Nephron (organoid): Measurements from ENCODE around the gene TRPM2.

Source experiments
- H3K27ac Mint-ChIP-seq, 3 experiments: 2 replicates each; pipeline ENCODE4 v1.8.0; 2020; ENCODE audit warnings: mixed read lengths in 3 of 3, mild to moderate bottlenecking in 2 of 3, moderate library complexity in 1 of 3
- H3K27me3 Mint-ChIP-seq: 2 replicates; pipeline ENCODE4 v1.8.0; 2021; ENCODE audit warnings: low read depth, mild to moderate bottlenecking, moderate library complexity, mixed read lengths
- H3K36me3 Mint-ChIP-seq: 2 replicates; pipeline ENCODE4 v1.8.0; 2020; ENCODE audit warnings: low read depth, mixed read lengths
- H3K4me1 Mint-ChIP-seq: 2 replicates; pipeline ENCODE4 v1.8.0; 2020; ENCODE audit warnings: mixed read lengths
- H3K4me3 Mint-ChIP-seq, 3 experiments: 2 replicates each; pipeline ENCODE4 v1.8.0; 2020; ENCODE audit warnings: mild to moderate bottlenecking in 3 of 3, mixed read lengths in 3 of 3, moderate library complexity in 2 of 3
- H3K9me3 Mint-ChIP-seq: 2 replicates; pipeline ENCODE4 v1.8.0; 2020; ENCODE audit warnings: mixed read lengths
- TF ChIP-seq, protein P1 (sequence below), 3 experiments: fragments of 200-600 bp; sonication (generic); IDR thresholded peaks; one replicate each; pipeline ENCODE4 v1.5.0; 2021; ENCODE audit warnings: antibody characterized with exemption in 3 of 3; ENCODE audit not compliant: unreplicated experiment in 3 of 3

Gene TRPM2

DNA sequence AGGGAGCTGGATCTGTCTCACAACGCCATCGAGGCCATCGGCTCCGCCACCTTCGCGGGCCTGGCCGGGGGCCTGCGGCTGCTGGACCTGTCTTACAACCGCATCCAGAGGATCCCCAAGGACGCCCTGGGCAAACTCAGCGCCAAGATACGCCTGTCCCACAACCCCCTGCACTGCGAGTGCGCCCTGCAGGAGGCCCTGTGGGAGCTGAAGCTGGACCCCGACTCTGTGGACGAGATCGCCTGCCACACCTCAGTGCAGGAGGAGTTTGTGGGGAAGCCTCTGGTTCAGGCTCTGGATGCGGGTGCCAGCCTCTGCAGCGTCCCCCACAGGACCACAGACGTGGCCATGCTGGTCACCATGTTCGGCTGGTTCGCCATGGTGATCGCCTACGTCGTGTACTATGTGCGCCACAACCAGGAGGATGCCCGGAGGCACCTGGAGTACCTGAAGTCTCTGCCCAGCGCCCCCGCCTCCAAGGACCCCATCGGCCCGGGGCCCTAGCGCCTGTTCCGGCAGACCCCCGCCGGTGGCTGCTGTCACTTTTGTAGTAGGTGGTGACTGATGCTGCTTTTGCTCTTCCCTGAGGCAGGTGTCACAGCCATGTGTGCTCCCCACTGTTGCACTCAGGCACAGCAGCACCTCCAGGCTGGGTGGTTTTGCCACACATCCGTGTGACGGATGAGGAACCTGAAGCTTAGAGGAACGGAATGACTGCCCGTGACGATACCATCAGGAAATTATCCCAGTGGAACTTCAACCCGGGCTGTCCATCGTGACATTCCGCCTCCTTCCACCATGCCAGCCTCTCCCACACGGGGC is 103.7 kb downstream of the TRPM2 start:
- Mint-ChIP-seq H3K27ac (no peak overlapping the region), H3K36me3 (peaks cover 4% of the 10 kb centered on the region), H3K9me3 (peaks cover 8% of the 10 kb centered on the region), H3K27me3 (peaks cover 13% of the 10 kb centered on the region), H3K4me1 (peaks cover 8% of the 10 kb centered on the region), H3K4me3 (peak overlapping the region; percentile 77 to 80 (median 78))
- TF ChIP-seq, protein P1, sequence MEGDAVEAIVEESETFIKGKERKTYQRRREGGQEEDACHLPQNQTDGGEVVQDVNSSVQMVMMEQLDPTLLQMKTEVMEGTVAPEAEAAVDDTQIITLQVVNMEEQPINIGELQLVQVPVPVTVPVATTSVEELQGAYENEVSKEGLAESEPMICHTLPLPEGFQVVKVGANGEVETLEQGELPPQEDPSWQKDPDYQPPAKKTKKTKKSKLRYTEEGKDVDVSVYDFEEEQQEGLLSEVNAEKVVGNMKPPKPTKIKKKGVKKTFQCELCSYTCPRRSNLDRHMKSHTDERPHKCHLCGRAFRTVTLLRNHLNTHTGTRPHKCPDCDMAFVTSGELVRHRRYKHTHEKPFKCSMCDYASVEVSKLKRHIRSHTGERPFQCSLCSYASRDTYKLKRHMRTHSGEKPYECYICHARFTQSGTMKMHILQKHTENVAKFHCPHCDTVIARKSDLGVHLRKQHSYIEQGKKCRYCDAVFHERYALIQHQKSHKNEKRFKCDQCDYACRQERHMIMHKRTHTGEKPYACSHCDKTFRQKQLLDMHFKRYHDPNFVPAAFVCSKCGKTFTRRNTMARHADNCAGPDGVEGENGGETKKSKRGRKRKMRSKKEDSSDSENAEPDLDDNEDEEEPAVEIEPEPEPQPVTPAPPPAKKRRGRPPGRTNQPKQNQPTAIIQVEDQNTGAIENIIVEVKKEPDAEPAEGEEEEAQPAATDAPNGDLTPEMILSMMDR (IDR thresholded peaks at IDR 0.05; ENCODE audit: unreplicated experiment in 3 of 3): no peak

DNA sequence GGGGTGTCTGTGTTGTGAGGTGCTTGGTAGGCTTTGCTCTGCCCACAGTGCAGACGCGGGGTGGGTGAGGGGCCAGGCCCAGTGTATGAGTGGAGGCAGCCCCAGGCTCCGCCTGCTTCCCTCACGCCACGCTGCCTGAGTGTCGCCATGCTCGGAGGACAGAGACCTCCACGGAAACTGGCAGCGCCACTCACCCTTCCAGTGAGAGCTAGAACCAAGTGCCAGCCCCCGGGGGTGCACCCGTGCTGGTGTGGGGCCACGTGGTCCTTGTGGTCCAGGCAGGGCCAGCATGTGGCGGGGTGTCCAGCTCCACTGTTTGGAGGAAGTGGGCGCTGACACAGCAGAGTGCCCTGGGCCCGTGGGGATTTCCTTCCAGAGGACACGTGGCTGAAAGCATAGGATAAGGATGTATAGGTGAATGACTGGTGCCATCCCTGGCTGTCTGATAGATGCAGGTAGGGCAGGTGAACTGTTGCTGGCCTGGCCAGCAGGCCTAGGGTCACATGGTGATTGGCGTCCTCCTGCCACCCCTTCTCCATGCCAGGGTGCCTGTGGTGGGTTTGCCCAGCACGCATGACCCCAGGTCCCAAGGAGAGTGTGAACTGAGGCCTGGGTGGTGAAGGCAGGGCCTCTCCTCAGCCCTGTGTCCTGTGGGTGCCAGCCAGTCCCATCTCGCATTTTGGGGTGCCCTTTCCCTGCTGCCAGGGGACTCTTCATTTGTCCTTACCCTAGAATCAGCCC is 105.7 kb downstream of the TRPM2 start:
- Mint-ChIP-seq H3K27me3 (peaks cover 10% of the 10 kb centered on the region), H3K4me3 (no peak overlapping the region), H3K36me3 (peaks cover 9% of the 10 kb centered on the region)

DNA sequence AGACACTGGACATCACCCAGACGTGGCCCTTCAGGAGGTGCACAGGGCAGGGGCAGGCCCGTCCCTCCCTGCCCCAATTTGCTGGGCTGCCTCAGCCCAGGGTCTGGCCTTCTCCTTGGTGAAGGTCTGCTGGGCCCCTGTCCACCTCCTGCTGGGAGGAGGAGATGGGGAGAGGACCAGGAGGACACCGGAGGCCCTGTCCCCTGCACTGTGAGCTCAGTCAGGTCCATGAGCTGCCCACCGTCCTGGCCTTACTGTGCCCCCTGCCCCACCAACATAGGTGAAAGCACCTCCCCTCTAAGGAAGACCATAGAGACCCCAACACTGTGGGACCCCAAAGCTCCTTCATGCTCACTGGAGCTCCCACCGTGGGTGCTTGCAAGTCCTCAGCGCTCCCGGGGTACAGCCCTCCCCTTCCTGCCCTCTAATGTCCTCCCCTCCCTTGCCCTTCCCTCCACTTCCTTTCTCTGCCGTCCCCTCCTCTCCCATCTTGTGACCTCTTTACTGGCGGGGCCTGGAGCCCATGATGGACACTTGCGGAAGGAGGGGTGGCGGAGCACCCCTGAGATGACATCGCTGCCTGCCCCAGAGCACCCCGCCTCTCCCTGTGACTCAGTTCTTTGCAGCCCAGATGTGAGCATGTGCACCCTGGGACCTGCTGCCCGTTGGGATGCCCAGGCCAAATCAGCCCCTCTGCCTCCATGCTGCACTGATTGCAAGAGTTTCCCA is 106.5 kb downstream of the TRPM2 start:
- peaks cover 5% of the 10 kb centered on the region for H3K27me3 Mint-ChIP-seq
- H3K4me3 Mint-ChIP-seq: peak overlapping the region in 1 of 3 experiments; percentile 26
- TF ChIP-seq, protein P1 (IDR thresholded peaks at IDR 0.05; ENCODE audit: unreplicated experiment in 3 of 3): no peak
- peaks cover 9% of the 10 kb centered on the region for H3K36me3 Mint-ChIP-seq
- peaks cover 20% of the 10 kb centered on the region for H3K4me1 Mint-ChIP-seq
- no peak overlapping the region for H3K27ac Mint-ChIP-seq
- no peaks in the 10 kb centered on the region for H3K9me3 Mint-ChIP-seq

More for the DNA sequence above, 105.7 kb downstream of the TRPM2 start:
- TF ChIP-seq, protein P1 (IDR thresholded peaks at IDR 0.05; ENCODE audit: unreplicated experiment in 3 of 3): no peak
- peaks cover 19% of the 10 kb centered on the region for H3K4me1 Mint-ChIP-seq
- H3K27ac Mint-ChIP-seq: peak overlapping the region in 1 of 3 experiments; percentile 9
- H3K9me3 Mint-ChIP-seq: no peaks in the 10 kb centered on the region

DNA sequence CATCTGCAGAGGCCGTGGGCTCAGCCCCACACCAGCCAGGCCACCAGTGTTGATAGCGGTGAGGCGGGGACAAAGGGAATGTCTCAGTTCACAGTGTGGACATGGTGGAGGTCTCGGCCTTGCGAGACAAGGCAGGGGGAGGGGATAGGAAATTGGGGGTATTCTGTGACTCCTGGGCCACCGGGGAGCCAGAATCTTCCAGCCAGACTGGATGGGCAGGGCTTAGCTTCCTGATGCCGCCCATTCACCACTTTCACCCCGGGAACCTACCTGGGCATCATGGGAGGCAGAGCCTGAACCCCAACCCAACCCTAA is 107.0 kb downstream of the TRPM2 start:
- H3K27me3 Mint-ChIP-seq: peaks cover 7% of the 10 kb centered on the region
- TF ChIP-seq, protein P1 (IDR thresholded peaks at IDR 0.05; ENCODE audit: unreplicated experiment in 3 of 3): no peak
- no peak overlapping the region for H3K27ac Mint-ChIP-seq
- H3K9me3 Mint-ChIP-seq: no peaks in the 10 kb centered on the region
- peaks cover 9% of the 10 kb centered on the region for H3K36me3 Mint-ChIP-seq
- H3K4me1 Mint-ChIP-seq: peaks cover 20% of the 10 kb centered on the region
- H3K4me3 Mint-ChIP-seq: no peak overlapping the region

DNA sequence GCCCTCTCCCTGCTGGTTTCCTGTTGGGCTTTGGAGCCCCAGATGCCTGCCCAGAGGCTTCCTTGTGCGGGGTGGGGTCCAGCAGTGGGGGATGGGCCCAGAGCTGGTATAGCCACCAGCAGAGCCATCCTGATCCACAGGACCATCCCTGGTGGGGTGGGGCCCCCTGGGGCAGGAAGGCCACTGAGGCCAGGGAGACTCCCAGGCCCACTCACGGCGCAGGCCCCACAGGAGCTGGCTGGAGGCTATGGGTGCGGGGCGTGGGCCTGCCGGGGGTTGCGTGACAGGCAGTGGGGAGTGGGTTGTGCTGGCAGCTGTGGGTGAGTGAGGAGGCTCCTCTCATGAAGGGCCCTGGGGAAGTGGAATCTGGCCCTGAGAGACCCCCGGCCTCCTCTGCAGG is 107.6 kb downstream of the TRPM2 start:
- TF ChIP-seq, protein P1 (IDR thresholded peaks at IDR 0.05; ENCODE audit: unreplicated experiment in 3 of 3): no peak
- H3K4me1 Mint-ChIP-seq: peaks cover 20% of the 10 kb centered on the region
- peaks cover 9% of the 10 kb centered on the region for H3K27me3 Mint-ChIP-seq
- peaks cover 9% of the 10 kb centered on the region for H3K36me3 Mint-ChIP-seq
- no peaks in the 10 kb centered on the region for H3K9me3 Mint-ChIP-seq
- H3K4me3 Mint-ChIP-seq: no peak overlapping the region
- H3K27ac Mint-ChIP-seq: no peak overlapping the region
